HG03097 (cell line): ENCODE data around the gene NOG.

ENCODE experiments used
- ATAC-seq: cut with Tn5 transposase; IDR thresholded peaks from one replicate; pipeline ENCODE4 v1.9.1; 2021; ENCODE audit not compliant: unreplicated experiment, low FRiP score

The NOG gene

GRCh38 chr17:56635641-56636040 lies 42.1 kb downstream of the NOG start:
- no peak for ATAC-seq

GRCh38 chr17:56636265-56636664 lies 42.8 kb downstream of the NOG start:
- ATAC-seq, result no peak

- no peak for ATAC-seq
Observed at GRCh38 chr17:56637254-56637653, 43.8 kb downstream of the NOG start.

- ATAC-seq, result no peak
Observed at GRCh38 chr17:56638591-56639051, 45.1 kb downstream of the NOG start.

- ATAC-seq, result no peak
Observed at GRCh38 chr17:56639517-56639916, 46.0 kb downstream of the NOG start.

GRCh38 chr17:56640116-56640515 lies 46.6 kb downstream of the NOG start:
- ATAC-seq, result no peak

- no peak for ATAC-seq
Observed at GRCh38 chr17:56641373-56641772, 47.9 kb downstream of the NOG start.

- no peak for ATAC-seq
Observed at GRCh38 chr17:56641894-56642293, 48.4 kb downstream of the NOG start.

- ATAC-seq, result no peak
Observed at GRCh38 chr17:56642424-56642823, 48.9 kb downstream of the NOG start.
